NCI-H748 treated with DMSO at 0.1 percent for 48 hours (cell line): Measurements from ENCODE around the gene PLAGL1.
"Not testable (repeated sequence)": the region's sequence is repeated elsewhere in the genome, so short reads cannot be mapped to it uniquely, and the experiment has no call there.

Experiments used
- DNase-seq: peaks from one replicate; lab custom pipeline; 2025; lab: John Stamatoyannopoulos, UW

The PLAGL1 gene

DNA sequence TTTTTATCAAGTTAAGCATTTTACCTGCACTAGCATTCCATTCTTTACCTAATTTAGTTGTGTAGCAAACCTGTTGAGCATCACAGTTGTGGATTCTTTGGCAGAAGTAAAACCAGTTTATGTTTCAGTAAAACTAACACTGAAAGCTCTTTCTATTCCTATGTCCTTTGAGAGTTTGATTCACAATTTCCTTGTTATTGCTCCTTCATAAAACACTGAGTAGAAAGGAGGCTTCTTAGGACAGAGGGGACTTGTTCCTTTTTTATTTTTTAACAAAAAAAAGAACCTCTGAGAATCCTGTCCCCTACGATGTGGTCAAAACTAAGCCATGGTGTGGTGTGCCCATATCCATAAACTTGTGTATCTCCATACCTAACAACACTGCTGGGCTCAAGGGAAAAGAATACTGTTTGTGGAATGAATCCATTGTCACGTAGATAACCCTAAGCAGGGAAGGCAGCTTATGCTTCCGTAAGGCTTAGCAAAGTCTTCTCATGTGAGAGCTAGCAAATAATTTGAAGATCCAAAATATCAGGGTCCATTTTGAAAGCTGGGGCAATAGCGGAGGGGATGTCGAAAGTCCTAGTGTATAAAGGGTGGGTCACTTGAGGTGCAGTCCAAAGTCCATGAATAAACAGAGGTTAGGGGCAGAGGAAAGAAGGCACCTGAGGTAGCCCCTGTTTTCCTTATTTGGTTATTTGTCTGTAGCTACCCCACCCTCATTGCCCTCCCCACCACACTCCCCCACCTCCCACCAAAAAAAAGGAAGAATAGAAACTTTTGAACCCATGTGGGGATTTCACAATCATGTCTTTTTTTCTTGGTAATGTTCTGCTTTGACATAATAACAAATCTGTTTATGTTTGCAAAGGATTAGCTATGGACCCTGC is 71.0 kb downstream of the PLAGL1 start:
- no peak for DNase-seq

DNA sequence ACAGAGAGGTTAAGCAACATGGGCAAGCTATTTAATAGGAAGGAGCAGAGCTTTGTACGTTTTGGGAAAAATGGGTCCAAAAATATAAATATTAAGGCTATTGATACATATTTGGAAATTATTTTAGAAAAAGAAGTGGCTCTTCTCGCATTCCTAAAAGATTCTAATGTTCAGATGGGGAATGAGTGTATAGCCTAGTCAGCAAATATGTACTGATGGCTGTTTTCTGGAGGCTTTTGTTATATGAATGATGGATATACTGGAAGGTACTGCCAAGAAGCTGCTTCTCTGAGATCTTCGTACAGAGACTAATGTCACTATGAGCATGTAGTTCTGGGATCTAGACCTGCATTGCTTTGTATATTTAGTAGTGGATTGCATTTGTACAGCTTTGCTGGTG is 71.7 kb downstream of the PLAGL1 start:
- no peak for DNase-seq

DNA sequence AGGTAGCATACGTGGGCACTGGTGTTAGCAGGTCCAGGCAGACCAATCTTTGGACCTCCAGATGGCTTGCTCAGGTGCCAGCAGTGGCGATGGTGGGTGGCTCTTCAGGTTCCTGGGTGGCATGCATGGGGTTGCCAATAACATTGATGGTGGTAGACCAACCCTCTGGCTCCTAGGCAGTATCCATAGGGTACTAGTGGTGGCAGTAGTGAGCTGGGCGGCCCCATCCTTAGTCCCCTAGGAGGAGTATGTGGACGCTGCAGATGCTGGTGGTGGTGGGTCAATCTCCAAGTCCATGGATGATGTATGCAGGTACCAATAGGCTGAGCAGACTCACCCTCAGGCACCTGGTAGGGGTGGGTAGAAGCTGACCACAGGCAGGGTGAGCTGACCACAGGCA is 73.2 kb downstream of the PLAGL1 start:
- DNase-seq = no peak

DNA sequence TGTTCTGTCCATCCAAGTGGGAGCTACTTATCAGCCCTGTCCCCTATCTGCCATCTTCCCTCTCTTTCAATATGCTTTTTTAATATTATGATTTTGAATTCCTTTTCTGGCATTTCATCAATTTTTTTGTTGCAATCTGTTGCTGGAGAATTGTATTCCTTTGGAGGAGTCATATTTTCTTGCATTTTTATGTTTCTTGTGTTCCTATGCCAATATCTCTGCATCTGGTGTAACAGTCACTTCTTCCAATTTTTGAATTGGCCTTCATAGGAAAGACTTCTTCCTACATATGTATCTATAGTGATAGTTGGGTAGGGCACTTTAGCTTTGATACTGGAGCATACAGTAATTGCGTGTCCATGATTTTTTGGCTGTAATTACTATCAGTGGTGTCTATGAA is 73.7 kb downstream of the PLAGL1 start:
- no peak for DNase-seq

DNA sequence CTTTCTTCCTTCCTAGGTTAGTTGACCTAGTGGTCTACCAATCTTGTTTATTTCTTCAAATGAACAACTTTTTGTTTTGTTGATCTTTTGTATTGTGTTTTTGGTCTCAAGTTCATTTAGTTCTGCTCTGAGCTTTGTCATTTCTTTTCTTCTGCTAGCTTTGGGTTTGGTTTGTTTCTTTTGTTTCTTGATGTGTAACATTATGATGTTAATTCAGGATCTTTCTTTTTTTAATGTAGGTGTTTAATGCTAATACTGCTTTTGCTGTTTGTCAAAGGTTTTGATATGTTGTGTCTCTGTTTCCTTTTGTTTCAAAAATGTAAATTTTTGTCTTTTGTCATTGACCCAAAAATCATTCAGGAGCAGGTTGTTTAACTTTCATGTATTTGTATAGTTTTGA is 78.1 kb downstream of the PLAGL1 start:
- no peak for DNase-seq

DNA sequence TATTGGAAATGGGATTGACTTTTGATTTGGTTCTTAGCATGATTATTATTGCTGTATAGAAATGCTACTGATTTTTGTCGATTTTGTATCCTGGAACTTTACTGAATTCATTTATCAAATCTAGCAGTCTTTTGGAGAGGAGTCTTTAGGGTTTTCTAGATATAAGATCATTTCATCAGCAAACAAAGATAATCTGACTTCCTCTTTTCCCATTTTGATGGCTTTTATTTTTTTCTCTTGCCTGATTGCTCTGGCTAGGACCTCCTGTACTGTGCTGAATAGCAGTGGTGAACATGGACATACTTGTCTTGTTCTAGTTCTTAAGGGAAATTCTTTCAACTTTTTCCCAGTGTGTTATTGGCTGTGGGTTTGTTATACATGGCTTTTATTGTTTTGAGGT is 79.2 kb downstream of the PLAGL1 start:
- no peak for DNase-seq

DNA sequence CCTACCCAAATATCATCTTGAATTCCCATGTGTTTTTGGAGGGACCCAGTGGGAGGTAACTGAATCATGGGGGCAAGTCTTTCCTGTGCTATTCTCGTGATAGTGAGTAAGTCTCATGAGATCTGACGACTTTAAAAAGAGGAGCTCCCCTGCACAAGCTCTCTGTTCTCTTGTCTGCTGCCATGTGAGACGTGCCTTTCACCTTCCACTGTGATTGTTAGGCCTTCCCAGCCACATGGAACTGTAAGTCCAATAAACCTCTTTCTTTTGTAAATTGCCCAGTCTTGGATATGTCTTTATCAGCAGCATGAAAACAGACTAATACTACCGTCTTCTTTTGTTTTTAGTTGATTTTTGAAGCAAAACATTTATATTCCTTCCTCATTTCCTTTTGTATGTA is 91.0 kb downstream of the PLAGL1 start:
- not testable (repeated sequence) for DNase-seq

DNA sequence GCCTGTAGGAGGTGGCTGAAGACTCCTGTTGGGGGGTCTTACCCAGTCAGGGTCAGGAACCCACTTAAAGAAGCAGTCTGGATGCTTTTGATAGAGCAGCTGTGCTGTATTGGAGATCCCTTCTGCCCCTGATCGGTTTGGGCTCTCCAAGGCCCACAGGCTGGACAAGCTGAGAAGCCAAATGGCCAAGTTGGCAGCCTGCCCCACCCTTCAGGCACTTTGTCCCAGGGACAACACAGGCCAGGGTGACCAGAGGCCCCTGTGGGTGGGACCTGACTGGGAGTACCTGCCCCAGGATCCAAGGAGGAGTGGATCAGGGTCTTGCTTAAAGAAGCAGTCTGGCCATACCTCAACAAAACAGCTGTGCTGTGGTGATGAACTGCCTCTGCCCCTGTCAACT is 95.4 kb downstream of the PLAGL1 start:
- DNase-seq = no peak

DNA sequence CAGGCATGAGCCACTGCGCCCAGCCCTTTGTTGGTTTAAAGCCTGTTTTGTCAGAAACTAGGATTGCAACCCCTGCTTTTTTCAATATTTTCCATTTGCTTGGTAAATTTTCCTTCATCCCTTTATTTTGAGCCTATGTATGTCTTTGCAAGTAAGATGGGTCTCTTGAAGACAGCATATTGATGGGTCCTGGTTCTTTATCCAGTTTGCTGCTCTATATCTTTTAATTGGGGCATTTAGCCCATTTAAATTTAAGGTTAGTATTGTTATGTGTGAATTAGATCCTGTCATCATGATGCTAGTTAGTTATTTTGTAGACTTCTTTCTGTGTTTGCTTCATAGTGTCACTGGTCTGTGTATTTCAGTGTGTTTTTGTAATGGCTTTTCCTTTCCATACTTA is 97.0 kb downstream of the PLAGL1 start:
- DNase-seq = no peak

DNA sequence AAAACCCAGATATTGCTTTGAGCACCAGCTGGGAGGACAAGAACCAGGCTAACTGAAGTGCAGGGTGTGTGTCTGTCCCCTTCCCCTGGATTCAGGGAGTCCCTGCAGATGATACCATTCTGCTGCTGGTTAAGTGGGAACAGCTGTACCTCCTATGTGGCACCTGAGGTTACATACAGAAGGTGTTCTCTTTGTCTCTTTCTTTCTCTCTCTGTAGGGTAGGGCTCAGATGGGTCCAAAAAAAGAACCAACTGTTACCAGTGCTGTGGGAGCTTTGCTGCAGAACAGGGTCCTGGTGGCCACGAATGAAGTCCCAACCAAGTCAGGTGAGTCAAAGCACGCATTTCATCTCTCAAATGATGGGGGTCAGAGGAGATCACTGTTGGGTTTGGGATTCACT is 105.2 kb downstream of the PLAGL1 start:
- no peak for DNase-seq

DNA sequence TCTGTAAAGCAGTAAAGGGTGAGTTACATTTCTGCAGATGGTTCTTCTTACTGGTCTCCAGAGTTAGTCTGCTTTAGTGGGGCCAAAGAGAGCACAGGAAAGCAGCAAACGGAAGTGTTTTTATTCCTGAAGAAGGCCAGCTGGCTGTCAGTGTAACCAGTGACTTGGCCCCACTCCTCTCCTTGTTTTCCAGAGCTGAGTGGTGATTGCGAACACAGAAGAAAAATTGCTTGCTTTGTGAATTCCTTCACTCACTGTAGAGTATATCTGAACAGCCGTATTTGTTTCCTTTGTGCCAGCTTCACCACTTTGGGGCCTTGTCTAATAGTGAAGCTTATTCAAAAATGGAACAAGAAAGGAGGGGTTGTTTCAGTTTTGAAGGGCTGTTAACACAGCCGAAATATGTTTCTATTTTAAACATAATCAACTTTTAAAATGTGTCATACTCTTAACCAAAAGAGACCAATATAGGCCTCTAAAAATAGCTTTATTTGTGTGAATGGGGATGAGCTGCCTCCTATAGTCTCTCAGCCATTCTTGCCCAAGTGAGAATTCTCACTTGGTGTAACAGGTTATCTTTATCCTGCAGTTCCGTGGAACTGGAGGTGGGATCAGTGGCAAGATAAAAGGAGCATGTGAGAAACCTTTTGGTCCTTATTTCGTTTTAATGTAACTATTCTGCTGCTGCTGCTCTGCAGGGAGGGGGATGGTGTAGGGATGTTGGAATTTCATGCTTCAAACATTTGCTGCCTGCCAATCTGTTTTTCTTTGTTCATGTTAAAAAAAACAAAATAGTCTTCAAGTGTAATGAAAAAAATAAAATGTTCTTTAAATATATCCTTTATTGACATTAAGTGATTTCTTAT is 105.9 kb downstream of the PLAGL1 start:
- no peak for DNase-seq

DNA sequence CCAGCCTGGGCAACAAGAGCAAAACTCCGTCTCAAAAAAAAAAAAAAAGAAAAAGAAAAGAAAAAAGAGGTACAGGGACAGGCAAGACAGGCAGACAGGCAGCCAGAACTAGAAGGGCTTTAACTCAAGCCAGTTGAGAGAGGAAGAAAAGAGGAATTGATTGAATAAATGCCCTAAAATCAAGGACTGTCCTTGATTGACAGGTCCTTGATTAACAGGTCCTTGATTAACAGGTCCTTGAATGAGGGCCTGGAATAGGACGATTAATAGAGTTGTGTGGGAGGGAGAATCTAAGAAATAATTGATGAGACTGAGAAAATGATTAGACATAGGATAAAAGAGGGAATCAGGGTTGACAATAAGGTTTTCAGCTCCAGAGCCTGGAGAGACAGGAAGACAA is 107.7 kb downstream of the PLAGL1 start:
- no peak for DNase-seq

DNA sequence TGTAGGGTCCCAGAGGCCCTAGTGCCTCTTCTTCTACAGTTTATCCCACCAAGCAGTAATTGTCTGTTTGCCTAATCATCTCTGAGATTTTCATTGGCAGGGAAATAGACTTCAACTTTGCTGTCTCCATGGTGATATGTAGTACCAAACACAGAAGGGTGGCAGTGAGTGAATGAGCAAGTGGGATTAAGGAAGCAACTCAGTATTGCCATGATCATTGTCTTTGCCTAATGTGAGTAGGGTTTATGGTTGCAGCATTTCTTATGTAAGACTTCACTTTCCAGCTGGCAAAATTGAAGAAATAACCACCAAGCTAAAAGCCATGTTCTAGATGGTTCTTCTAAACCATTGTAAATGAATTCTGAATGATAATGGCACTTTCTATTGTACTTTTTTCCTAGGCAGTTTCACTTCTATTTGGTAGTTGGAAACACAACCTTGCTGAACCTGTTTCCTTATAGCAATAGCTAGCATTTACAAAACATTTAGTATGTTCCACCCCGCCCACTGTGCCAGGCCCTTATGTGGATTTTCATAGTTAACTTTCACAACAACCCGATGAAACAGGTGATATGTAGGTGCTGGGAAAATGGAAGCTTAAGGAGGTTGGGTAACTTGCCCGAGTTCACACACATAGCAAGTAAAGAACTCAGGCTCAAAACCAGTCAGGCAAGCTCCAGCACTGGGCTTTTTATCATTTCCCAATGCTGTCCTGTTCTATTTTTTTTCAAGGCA is 111.8 kb downstream of the PLAGL1 start:
- DNase-seq = no peak

DNA sequence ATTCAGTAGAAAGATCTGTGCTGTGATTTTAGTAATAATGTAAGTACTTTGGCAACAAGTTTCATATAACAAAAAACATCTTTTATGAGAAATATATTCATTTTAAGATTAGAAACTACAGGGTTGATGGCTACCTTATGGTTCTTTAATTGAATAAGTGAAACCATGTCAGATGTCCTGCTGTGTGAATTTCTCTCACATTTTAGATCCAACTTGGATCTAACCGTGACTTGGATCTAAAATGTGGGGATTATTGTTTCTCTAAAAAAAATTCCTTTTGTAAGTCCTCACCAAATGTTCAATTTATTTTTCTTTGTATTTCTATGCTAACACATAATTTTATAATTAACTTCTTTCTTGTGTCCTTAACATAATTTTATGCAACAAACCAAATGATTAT is 113.4 kb downstream of the PLAGL1 start:
- DNase-seq = no peak
